Left lobe of liver (tissue), 2 donors: ENCODE measurements around the gene IL23R. TPM values are rescaled to one million over a fixed set of nuclear protein-coding genes. Genes with fewer than 3 reads are reported as not detected.

Experiments used
- ATAC-seq: fragments of 200-7000 bp; cut with Tn5 transposase; one replicate; pipeline ENCODE4 v1.9.1; 2020; ENCODE audit warnings: mild to moderate bottlenecking, moderate library complexity
- DNase-seq: peaks from one replicate; pipeline ENCODE4 v3.0.0-alpha.2; 2020; ENCODE audit warnings: low spot score
- total RNA-seq: library from RNA; stranded (reverse); gene quantifications from one replicate; pipeline ENCODE4 v1.2.1, GENCODE V29; 2021
- donor health status: DM: no; HTN: no; CAD: no; lungs with moderate emphysema.
- donor health status: DM: no; HTN: yes; CAD: no.

IL23R gene
- total RNA-seq, 1 donor from 2014 or later: 0.10 TPM

DNA sequence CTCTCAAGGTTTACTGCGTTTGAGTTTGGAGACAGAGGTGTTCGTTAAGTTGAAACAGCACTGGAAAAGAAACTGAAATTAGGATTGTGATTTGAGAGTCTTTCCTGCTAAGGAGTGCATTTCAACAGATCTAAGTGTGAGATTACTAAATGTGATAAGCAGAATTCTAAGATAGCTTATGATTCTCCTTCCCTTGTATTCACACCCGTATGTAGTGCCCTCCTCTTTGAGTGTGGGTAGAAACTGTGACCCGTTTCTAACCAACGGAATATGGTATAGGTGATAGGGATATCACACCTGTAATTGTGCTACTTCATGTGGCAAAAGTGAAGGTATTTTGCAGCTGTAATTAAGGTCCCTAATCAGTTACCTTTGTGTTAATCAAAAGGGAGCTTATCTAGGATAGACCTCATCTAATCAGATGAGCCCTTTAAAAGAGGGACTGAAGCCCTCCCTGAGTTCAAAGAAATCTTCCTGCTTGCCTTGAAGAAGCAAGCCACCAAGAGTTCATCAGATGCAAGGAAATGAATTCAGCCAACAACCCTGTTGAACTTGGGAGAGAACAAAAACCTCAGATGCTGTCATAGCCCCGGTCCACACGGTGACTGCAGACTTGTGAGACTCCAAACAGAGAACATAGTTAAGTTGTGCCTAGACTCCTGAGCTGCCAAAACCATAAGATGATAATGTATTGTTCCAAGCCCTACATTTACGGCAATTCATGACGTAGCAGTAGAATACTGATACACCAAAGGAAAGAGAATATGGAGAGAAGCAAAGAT, 128.8 kb downstream of the IL23R start:
- DNase-seq: no peak
- no peak for ATAC-seq

- no peak for ATAC-seq
- DNase-seq: no peak
These were observed 132.5 kb downstream of the IL23R start for GRCh38 chr1:67298762-67299161.

- ATAC-seq (no peak), DNase-seq (no peak)
These were observed 133.0 kb downstream of the IL23R start for GRCh38 chr1:67299296-67299695.

DNA sequence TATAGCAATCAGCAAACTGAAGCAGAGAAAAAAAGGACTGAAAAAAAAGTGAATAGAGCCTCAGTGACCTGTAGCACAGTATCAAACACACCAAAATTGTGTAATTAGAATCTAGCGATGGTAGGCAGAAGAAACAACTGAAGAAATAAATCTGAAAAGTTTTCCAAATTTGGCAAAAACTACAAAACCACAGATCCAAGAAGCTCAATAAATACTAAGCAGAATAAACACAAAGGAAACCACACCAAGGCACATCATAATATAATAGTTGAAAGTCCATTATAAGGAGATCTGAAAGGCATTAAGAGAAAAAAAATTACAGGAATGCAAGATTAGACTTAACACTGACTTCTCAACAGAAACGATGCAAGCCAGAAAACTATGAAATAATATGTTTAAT, 134.3 kb downstream of the IL23R start:
- ATAC-seq (no peak), DNase-seq (no peak)

GRCh38 chr1:67304023-67304422, 137.8 kb downstream of the IL23R start:
- DNase-seq: no peak
- no peak for ATAC-seq

- DNase-seq (no peak), ATAC-seq (no peak)
These were observed 140.3 kb downstream of the IL23R start for GRCh38 chr1:67306547-67306946.

- peak; percentile 71 for ATAC-seq
- no peak for DNase-seq
These were observed 141.2 kb downstream of the IL23R start, which contains the start of gene IL12RB2 for GRCh38 chr1:67307251-67308060. Gene IL12RB2, plus strand, starts transcription at chr1:67307873. Its CDS starts 12,496 bp downstream, at chr1:67320369.

DNA sequence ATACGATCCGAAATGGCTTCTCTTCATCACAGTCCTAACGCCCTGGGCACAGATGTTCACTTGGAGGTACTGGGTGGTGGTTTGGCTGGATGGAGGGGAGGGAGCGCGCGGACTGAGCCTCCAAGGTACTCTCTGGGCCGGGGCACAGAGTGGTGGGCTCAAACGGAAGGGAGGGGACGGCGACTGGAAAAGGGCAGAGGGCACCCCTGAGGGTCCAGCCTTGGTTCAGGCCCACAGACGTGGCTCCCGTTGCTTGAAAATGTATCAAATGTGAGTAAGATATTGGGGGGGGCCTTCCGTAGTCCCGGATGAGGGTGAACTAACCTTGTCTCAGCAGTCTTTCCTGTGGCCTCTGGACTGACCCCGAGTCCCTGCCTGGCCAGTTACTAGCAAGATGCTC, 141.9 kb downstream of the IL23R start:
- ATAC-seq: no peak
- DNase-seq: no peak

Other genes starting within 250 kb of the IL23R start
- 1.4 TPM for gene DNAI4, start 241.6 kb upstream of the IL23R start, total RNA-seq
- gene MIER1, start 241.5 kb upstream of the IL23R start, total RNA-seq: 12.7 TPM
- gene SLC35D1, start 112.3 kb upstream of the IL23R start, total RNA-seq: 66.0 TPM
- not detected for gene C1orf141, start 31.5 kb upstream of the IL23R start, total RNA-seq
- gene IL12RB2, start 141.4 kb downstream of the IL23R start, total RNA-seq: 0.43 TPM